ENCODE data around the gene FAM81A.
"Not testable (repeated sequence)": the region's sequence is repeated elsewhere in the genome, so short reads cannot be mapped to it uniquely, and the experiment has no call there.

FAM81A gene

GRCh38 chr15:59420986-59421618, 16.9 kb upstream of the FAM81A start:
- DNase-seq (ENCODE audit: extremely low read depth in 1 of 2, low read depth in 1 of 2), result no peak

- DNase-seq (ENCODE audit: extremely low read depth in 1 of 2, low read depth in 1 of 2), result no peak
Observed at GRCh38 chr15:59424616-59425015, 13.4 kb upstream of the FAM81A start.

GRCh38 chr15:59428898-59429297, 9.1 kb upstream of the FAM81A start:
- not testable (repeated sequence) for DNase-seq (ENCODE audit: extremely low read depth in 1 of 2, low read depth in 1 of 2)

- no peak for DNase-seq (ENCODE audit: extremely low read depth in 1 of 2, low read depth in 1 of 2)
Observed at GRCh38 chr15:59432389-59432788, 5.6 kb upstream of the FAM81A start.

- no peak for DNase-seq (ENCODE audit: extremely low read depth in 1 of 2, low read depth in 1 of 2)
Observed at GRCh38 chr15:59434481-59434880, 3.5 kb upstream of the FAM81A start.

GRCh38 chr15:59436774-59437141, 1.2 kb upstream of the FAM81A start:
- DNase-seq (ENCODE audit: extremely low read depth in 1 of 2, low read depth in 1 of 2), result no peak

- no peak for DNase-seq (ENCODE audit: extremely low read depth in 1 of 2, low read depth in 1 of 2)
Observed at GRCh38 chr15:59437142-59437816, 707 bp upstream of the FAM81A start.

GRCh38 chr15:59438625-59439290, 772 bp downstream of the FAM81A start:
- no peak for DNase-seq (ENCODE audit: extremely low read depth in 1 of 2, low read depth in 1 of 2)

GRCh38 chr15:59439576-59439975, 1.6 kb downstream of the FAM81A start:
- DNase-seq (ENCODE audit: extremely low read depth in 1 of 2, low read depth in 1 of 2), result no peak

GRCh38 chr15:59443341-59444072, 5.5 kb downstream of the FAM81A start:
- DNase-seq (ENCODE audit: extremely low read depth in 1 of 2, low read depth in 1 of 2), result no peak

GRCh38 chr15:59444081-59444835, 6.3 kb downstream of the FAM81A start:
- DNase-seq (ENCODE audit: extremely low read depth in 1 of 2, low read depth in 1 of 2), result no peak

- no peak for DNase-seq (ENCODE audit: extremely low read depth in 1 of 2, low read depth in 1 of 2)
Observed at GRCh38 chr15:59444980-59445545, 7.1 kb downstream of the FAM81A start.

GRCh38 chr15:59446232-59446957, 8.4 kb downstream of the FAM81A start:
- no peak for DNase-seq (ENCODE audit: extremely low read depth in 1 of 2, low read depth in 1 of 2)

GRCh38 chr15:59447367-59447766, 9.4 kb downstream of the FAM81A start:
- DNase-seq (ENCODE audit: extremely low read depth in 1 of 2, low read depth in 1 of 2), result no peak

GRCh38 chr15:59448871-59449270, 10.9 kb downstream of the FAM81A start:
- DNase-seq (ENCODE audit: extremely low read depth in 1 of 2, low read depth in 1 of 2), result no peak

GRCh38 chr15:59453474-59454215, 15.7 kb downstream of the FAM81A start:
- DNase-seq (ENCODE audit: extremely low read depth in 1 of 2, low read depth in 1 of 2), result no peak

GRCh38 chr15:59456114-59456513, 18.1 kb downstream of the FAM81A start:
- DNase-seq (ENCODE audit: extremely low read depth in 1 of 2, low read depth in 1 of 2), result no peak

GRCh38 chr15:59457103-59457502, 19.1 kb downstream of the FAM81A start:
- DNase-seq (ENCODE audit: extremely low read depth in 1 of 2, low read depth in 1 of 2), result no peak

GRCh38 chr15:59461521-59461920, 23.5 kb downstream of the FAM81A start:
- no peak for DNase-seq (ENCODE audit: extremely low read depth in 1 of 2, low read depth in 1 of 2)

Data from activated CD8-positive, alpha-beta memory T cell treated with anti-CD3 and anti-CD28 coated beads for 1 hour (primary cell).